NCI-H226 (cell line): Measurements from ENCODE around the gene LRBA.

Experiments used
- DNase-seq: peaks from one replicate; pipeline ENCODE4 v3.0.0-alpha.2; 2015

Gene LRBA

GRCh38 chr4:150479657-150480056 lies 535.4 kb downstream of the LRBA start:
- no peak for DNase-seq

GRCh38 chr4:150477869-150478268 lies 537.2 kb downstream of the LRBA start:
- no peak for DNase-seq

GRCh38 chr4:150476776-150477175 lies 538.3 kb downstream of the LRBA start:
- no peak for DNase-seq

GRCh38 chr4:150475763-150476162 lies 539.3 kb downstream of the LRBA start:
- no peak for DNase-seq

DNA sequence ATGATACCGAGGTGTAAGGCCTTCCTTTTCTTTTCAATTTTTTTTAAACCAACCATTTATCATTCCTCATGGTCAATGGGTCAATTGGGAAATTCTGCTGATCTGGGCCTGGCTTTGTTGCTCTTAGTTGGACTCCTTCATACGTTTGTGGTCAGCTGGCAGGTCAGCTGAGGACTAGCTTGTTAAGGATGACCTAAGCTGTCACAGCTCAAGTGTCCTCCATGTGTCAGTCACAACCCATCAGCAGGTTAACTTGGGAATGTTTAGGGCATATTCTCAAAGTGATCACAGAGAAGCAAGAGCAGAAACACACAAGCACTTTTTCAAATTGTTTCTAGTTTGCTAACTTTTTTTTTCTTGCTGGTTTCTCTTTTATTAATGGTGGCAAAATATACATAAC lies 550.6 kb downstream of the LRBA start:
- DNase-seq = no peak

DNA sequence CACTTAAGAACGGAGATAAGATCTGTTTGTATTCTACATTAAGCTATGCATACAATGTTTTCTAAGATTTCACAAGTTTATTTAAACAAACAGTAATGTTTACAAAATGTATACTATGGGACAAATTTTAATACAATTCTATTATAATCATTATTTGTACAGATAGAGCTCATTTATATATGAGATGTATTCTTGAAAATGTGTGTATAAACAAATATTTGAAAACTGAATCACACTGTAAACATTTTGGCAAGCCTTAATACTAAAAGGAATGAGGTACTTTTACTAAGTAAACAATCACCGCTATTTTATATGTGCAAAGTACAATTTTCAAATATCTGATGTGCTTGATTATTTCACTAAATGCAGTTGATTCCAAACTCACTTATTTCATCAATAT lies 552.3 kb downstream of the LRBA start:
- DNase-seq = no peak

DNA sequence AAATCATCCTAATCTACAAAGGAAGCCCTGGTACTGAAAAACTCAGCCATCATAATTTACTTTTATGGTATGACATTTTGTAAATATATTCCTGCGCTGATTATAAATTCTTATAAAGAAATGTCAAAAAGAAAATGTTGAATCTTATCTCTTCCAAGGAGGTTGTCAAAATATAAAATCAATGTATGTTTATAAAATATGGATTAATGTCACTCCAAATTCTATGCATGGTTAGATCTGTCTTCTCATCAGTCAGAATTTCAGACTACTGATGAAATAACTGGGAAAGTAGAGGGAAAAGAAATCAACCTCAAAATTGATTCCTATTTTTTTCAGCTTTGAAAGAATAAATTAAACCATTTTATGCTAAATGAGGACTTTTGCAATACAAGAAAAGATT lies 553.1 kb downstream of the LRBA start:
- DNase-seq = no peak

GRCh38 chr4:150457802-150458201 lies 557.3 kb downstream of the LRBA start:
- no peak for DNase-seq

GRCh38 chr4:150451883-150452282 lies 563.2 kb downstream of the LRBA start:
- no peak for DNase-seq

DNA sequence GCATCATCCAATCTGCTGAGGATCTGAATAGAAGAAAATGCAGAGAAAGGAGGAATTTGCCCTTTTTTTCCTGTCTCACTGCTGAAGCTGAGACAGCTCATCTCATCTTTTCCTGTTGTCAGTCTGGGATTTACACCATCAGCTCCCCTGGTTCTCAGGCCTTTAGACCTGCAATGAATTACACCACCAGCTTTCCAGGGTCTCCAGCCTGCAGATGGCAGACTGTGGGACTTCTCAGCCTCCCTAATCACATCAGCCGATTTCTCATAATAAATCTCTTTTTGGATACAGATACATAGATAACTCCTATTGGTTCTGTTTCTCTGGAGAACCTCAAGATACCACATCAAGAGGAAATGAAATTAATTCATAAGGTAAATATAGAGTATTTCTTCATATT lies 567.7 kb downstream of the LRBA start:
- DNase-seq = no peak

DNA sequence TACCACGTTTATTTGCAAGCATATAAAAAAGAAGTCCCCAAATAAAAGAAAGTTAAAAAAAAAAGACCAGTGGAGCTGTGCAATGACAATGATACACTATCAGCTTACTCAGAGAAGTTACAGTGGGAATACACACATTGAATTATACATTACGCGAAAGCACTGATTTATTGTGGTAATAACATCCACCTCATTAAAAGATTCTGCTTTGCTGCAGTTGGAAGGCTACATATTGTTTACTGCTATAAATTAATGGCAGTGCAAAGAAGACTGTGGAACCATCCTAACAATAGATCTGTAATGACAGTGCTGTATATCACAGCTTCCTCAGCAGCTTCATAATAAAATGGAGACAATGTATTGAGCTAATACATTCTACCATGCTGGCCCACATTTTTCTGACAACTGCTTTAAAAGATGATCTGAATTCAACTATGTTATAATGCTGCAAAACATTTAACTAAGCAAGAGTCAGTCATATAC lies 575.6 kb downstream of the LRBA start:
- DNase-seq = no peak

DNA sequence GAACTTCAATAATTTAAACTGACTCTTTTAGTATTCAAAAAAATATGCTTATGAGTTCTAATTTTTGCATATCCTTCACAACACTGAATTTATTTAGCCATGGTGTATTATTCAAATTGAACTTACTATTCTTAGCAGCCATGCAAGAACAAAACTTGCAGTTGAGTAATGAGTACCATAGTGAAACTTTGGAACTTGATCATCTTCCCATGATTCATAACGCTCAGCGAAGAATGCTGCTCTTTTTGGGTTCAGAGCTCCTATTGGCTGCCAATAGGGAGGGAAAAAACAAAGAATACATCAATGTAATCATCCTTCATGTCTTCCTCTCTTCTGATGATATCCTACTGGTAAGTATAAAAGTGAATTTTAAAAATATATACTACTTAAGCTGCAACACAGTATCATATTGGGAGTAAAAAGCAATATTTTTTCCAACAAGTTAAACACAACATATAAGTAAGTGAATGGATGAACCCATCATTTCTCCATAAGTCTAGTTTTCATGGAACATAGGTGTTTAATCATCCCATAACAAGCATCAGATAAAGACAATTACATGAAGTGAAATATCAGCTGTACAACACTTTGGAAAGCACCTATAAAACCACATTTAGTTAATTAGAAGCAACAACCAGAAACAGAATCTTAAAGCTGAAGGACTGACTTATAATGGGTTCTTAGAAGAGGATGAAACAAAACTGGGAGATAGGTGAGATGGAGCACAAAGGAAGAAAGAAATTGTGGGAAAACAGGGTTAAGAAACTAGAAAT lies 578.3 kb downstream of the LRBA start:
- no peak for DNase-seq

DNA sequence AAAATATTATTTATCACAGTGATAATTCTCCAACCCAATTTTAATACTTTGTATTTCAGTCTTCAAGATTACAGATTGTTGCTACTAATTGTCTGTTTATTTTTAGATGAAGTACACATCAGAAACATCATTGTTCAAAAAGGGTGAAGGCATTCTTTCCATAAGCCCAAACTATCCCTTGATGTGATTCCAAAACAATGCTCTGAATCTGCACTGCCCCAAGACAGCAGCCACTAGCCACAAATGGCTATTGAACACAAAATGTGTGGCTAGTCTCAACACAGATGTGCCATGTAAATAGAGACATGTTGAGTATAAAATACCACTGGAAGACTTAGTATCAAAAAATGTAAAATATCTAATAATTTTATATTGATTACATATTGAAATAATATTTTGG lies 583.9 kb downstream of the LRBA start:
- DNase-seq = no peak

GRCh38 chr4:150425161-150425560 lies 589.9 kb downstream of the LRBA start:
- DNase-seq = no peak

DNA sequence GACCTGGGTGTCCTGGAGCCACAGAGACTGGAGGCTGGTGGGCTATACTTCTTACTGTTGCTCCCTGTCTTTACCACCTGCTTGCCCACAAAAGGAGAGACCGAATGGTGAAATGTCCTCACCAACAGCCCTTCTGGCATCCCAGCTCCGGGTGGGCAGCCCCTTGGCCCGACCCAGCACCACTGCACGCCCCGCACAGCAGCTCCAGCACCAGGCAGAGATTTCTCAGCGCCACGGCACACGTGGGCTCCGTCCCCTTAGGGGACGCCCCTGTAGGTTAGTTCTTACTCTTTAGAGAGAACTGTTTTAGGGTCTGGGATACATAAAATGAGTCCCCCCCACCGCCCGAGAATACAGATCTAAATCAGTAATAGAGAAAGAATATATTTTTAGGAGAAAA lies 591.6 kb downstream of the LRBA start:
- DNase-seq = no peak

DNA sequence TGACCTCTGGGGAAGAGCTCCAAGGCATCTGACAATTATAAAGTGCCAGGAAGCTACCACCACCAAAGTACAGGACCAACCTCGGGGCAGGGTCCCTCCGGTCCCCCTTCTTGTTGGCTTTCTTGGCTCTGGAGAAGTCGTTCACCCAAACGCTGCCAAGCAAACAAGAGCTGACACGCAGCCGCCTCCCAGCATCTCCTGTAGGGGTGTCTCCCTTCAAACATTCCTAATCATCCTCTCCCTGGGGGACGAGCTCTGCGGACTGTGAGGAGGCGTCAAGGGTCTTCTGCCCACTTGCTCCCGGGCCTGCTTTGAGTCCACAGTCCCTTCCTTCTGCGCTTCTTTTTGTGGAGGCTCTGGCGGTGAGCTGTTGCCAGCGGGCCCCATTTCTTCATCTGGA lies 592.0 kb downstream of the LRBA start:
- DNase-seq = no peak

GRCh38 chr4:150421612-150422011 lies 593.5 kb downstream of the LRBA start:
- DNase-seq = no peak

GRCh38 chr4:150419939-150420338 lies 595.1 kb downstream of the LRBA start:
- DNase-seq = no peak

DNA sequence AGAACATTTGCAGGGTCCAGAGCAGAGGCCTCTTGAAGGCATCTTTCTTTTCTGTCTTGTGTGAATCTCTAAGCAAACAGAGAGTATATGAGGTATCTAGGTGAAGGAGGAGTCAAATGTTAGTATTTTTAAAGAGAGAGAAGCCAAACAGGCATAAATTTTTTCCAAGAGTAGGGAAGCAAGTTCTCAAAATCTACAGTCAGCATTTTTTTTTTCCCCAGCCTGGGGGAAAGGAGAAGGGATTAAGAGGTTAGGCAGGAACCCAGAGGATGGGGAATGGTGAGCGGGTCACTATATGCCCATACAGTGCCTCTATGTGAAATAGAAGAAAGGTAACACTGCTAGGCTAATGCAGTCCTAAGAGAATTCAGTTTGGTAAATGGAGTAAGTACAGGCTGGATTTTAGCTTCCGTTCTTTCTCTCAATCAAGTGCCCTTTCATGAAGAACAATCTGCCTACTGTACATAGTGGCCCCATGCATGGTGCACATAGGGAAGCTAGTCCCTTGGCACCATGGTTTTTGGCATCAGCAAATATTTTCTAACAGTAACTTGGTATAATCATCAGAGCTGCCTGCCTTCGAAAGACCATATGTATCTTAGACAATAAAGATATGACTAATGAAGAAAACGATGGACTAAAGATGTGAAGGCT lies 596.2 kb downstream of the LRBA start:
- no peak for DNase-seq

GRCh38 chr4:150415213-150415612 lies 599.9 kb downstream of the LRBA start:
- DNase-seq = no peak

GRCh38 chr4:150411520-150411919 lies 603.6 kb downstream of the LRBA start:
- no peak for DNase-seq

- no peak for DNase-seq
Measured at GRCh38 chr4:150402871-150403272, 612.2 kb downstream of the LRBA start.

DNA sequence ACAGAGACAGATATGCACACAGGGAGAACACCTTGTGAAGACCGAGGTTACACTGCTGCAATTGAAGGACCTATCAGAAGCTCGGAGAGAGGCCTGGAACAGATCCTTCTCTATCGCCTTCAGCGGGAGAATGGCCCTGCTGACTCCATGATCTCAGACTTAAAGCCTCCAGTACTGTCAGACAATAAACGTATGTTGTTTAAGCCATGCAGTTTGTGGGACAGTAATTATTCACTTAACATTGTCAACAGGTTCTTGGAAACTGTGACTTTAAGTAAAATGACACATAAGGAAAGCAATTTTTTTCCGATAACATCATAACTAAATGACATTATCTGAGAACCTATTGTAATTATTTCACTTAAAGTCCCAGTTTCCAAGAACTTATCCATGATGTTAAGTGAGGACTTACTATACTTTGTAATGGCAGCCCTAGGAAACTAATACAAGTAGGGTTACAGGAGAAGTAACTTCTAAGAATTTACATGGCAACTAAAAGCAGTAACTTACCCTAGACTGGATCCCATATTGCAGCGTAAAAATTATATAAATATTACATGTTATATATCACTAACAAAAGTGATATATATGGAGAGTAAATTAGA lies 613.9 kb downstream of the LRBA start:
- DNase-seq = no peak

DNA sequence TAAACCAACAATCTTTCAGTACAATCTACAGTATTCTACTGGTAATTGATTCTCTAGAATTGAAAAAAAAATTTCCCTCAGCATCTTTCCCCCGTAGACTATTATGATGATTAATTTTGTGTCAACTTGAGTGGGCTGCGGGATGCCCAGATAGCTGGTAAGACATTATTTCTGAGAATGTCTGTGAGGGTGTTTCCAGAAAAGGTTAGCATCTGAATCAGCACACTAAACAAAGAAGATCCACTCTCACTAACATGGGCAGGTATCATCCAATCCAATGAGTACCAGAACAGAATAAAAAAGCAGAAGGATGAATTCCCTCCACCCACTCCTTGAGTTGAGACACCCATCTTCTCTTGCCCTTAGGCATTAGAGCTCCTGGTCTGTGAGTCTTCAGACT lies 619.2 kb downstream of the LRBA start:
- no peak for DNase-seq
